Stimulated activated naive CD4-positive, alpha-beta T cell (primary cell): ENCODE measurements around the gene APBB2.

Experiments
- DNase-seq, 6 experiments: peaks; one replicate each; lab custom pipeline; 2025; lab: John Stamatoyannopoulos, UW

APBB2 gene

DNA sequence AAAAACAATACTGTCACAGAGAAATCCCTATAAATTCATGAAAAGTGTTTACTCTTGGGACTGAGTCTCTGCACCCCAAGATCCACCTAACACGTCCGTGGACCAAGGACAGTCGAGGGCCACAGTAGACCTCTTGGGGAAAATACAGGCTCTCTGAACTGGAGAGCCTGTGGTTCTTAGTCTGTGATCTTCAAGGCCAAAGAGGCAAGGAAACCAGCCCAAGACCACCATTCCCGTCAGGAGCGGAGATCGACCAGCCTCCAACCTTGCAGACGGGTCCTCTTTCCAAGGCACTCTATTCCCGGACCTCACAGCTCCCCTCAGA is 1.6 kb upstream of the APBB2 start:
- no peak for DNase-seq

DNA sequence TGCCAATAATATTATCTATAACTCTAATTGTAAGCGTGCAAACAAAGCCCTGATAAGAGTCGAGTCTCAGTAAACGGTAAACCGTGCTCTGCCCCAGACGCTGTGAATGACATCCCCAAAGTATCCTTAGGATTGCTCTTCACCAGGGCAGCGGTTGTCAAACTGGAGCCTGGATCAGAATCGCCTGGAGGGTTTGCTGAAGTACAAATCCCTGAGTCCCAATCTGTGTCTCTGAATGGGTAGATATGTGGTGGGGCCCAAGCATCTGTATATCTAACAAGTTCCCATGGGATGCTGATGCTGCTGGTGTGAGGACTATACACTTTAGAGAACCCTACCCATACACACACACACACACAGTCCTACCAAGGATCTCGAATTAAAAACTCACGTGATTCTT is 813 bp upstream of the APBB2 start:
- no peak for DNase-seq

DNA sequence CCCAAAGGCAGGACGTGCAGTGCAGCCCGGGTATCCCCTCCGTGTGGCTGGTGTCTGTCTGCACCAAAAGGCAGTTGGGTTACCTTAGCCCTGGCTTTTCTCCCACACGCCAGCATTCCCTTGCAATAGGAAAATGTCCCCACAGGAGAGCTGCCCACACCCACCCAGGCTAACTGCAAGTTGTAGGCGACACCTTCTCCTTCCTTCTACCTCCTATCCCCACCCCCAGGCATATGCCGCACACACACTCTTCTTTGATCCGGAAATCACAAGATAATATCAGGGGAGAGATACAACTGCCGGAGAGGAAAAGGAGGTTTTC is 444 bp upstream of the APBB2 start:
- no peak for DNase-seq

- no peak for DNase-seq
Measured at GRCh38 chr4:41213625-41214135, 662 bp downstream of the APBB2 start.

DNA sequence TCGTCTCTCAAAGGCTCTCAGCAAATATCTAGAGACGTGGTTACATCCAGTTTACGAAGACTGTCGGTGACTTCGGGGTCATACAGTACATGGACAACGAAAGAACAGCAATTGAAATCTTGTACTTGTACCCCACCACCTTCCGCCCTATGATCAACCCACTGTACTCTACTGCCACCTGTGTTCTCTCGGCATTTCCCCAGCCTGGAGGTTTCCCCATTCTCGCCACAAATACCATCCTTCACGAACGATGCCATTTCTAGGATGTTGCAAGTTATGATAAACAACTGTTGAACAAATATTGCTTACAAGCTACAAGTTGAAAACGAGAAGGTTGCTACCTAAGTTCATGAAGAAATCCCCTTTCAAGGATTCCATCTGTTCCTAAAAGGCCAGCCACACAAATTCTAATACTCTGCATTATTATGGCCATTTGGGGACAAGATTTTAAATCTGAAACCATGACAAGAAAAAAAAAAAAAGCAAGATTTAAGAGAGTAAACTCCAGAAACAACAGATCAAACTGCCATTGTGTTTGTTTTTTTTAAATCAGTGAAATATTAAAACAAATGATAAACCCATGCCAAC is 1.6 kb downstream of the APBB2 start:
- DNase-seq = no peak

DNA sequence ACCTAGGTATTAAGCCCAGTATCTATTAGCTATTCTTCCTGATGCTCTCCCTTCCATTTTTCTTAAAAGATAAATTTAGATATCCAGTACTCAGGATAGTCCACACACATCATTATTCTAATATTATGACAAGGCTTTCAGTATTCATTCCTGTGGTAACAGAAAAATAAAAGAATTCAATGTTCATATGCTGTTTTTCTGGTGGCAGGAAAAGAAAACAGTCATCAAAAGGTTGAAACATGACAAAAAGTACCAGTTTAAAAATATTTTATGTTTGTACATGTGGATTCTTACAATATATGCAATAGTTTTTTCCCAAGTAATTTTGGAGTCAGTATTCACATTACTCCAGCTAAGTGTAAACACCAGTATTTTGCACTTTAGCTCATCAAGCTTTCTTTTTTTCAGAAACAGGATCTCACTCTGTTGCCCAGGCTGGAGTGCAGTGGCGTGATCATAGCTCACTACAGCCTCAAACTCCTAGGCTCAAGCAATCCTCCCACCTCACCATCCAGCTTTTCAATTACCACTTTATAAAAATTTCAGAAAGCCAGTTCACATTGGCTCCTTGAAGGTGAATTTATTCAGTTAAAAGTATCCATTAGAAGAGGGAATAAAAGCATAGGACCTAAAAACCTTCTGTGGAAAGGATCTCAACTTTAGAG is 2.3 kb downstream of the APBB2 start:
- DNase-seq = no peak

DNA sequence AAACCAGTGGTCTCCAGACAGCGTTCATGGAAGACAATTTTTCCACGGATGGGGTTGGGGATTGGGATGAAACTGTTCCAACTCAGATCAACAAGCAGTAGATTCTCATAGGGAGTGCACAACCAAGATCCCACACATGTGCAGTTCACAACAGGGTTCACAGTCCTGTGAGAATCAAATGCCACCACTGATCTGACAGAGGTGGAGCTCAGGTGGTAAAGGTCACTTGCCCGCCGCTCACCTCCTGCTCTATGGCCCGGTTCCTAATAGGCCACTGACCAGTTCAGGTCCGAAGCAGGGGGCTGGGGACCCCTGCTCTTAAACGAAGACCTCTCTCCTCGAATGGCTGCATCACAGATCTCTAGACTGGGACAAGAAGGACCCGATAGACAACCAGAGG is 4.4 kb downstream of the APBB2 start:
- no peak for DNase-seq

GRCh38 chr4:41209187-41209586 is 5.2 kb downstream of the APBB2 start:
- no peak for DNase-seq

DNA sequence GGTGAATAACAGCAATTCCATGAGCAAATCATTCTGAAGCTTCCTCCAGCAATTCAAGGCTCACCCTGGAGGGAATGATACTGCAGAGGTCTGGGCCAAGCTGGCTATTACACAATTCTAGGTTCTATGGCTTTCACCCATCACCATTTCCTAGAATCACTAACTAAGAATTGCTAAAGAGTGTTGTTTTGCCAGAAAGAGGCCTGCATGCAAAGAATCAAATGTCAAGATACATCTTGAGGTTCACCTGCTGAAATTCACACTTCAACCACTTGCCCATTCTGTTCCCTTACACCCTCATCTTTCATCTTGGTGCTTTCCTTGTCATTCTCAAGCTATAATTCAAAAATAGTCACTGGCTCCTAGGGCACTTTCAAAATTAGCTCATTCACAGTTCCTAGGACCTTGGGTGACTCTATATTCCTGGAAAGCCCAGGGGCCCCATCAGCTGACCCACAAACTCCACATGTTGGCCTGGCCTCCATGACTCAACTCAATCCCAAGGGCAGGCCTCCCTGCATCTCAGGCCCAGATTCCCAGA is 7.0 kb downstream of the APBB2 start:
- no peak for DNase-seq

GRCh38 chr4:41205854-41206460 is 8.4 kb downstream of the APBB2 start:
- DNase-seq = no peak

GRCh38 chr4:41205130-41205529 is 9.2 kb downstream of the APBB2 start:
- DNase-seq = no peak

GRCh38 chr4:41204400-41204978 is 9.9 kb downstream of the APBB2 start:
- DNase-seq = no peak

- DNase-seq = no peak
Measured at GRCh38 chr4:41203841-41204240, 10.5 kb downstream of the APBB2 start.

DNA sequence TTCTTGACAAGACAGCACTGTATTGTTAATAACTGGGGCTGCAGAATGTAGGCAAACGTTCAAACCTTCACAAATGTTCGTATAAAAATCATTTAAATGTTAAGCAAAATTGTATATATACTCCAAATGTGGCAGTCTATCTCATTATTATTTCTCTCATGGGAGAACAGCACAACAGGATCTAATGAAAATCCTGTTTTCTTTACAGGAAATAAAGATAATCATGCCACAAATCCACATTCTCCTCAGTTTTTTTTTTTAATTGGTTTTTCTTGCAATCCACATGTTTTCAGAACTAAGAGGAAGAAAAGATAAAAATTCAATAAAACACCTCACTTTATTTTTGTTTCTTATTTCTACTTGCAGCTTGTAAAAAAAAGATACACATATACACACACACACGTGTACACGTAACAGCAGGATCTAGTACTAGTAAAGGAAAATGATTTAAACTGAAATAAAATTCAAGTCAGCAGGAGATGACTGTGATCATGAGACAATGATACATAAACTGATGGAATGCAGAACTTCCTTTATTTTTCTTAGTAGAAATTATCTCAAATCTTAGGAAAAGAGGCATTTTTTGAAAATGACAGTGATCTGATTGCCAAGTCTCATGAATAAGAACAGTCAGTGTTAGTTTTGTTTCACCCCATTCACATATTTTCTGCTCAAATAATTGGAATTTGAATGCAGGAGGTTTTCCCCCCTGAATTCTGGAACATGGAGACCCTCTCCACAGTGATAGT is 11.3 kb downstream of the APBB2 start:
- no peak for DNase-seq

GRCh38 chr4:41202356-41202755 is 12.0 kb downstream of the APBB2 start:
- no peak for DNase-seq

GRCh38 chr4:41200486-41201017 is 13.8 kb downstream of the APBB2 start:
- DNase-seq = no peak

GRCh38 chr4:41199788-41200187 is 14.6 kb downstream of the APBB2 start:
- DNase-seq = no peak

- DNase-seq = no peak
Measured at GRCh38 chr4:41197996-41198395, 16.3 kb downstream of the APBB2 start.

- no peak for DNase-seq
Measured at GRCh38 chr4:41197495-41197894, 16.8 kb downstream of the APBB2 start.

- no peak for DNase-seq
Measured at GRCh38 chr4:41196633-41197332, 17.6 kb downstream of the APBB2 start.

DNA sequence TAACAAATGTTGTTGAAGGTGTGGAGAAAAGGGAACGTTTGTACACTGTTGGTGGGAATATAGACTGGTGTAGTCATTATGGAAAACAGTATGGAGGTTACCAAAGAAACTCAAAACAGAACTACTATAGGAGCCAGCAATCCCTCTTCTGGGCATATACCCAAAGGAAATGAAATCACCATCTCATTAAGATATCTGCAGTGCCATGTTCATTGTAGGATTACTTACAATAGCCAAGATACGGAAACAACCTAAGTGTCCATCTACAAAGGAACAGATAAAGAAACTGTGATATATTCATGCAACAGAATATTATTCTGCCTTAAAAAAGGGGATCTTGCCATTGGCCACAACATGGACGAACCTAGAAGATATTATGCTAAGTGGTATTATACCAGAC is 22.2 kb downstream of the APBB2 start:
- DNase-seq = no peak

DNA sequence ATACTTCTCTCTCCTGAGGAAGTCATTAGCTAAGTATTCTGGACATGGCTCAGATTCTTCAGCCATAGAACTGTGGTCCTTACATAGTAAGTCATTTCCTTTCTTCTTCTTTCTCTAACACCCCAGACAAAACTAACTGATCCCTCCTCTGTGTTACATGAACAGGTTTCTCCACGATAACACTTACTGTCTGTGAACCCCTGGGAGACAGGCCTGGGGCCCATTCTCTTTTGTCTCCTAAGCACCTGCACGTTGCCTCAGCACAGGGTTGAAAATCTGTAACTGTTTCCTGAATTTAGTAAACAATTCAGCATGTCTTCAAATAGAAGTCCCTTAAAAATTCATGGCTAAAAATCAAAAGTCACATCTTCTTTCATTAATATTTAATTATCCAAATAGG is 24.7 kb downstream of the APBB2 start:
- no peak for DNase-seq
